ENCODE data around the gene EMP2.

EMP2 gene

DNA sequence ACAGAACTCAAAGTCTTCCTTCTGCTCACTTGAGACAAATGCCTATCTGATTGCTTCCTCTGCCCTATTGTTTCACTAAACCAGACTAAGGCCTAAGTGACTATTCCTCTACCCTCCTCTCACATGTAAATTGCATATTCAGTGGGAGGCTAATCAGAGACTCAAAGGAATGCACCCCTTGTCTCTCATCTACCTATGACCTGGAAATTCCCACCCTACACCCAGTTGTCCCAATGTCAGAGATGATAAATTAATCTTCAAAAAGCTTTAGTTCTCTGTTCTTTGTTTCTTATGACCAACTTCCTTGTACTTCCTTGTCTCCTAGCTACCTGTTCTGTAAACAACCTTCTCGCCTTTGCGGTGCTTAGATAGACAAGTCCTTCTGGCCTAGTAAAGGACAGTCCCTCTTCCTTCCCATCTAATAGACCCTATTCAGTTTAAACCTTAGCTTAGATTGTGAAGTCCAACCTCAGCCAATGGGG, 76.0 kb downstream of the EMP2 start:
- Histone ChIP-seq H3K27ac (ENCODE audit: low read length) (no peak overlapping the region), H3K27me3 (ENCODE audit: control insufficient read depth in 1 of 2, insufficient read depth in 2 of 2, low read length in 2 of 2) (no peaks in the 10 kb centered on the region), H3K9me3 (ENCODE audit: control insufficient read depth in 2 of 2, low read length in 2 of 2) (no peaks in the 10 kb centered on the region), H3K4me3 (ENCODE audit: low read length in 2 of 2) (no peak overlapping the region), H3K9ac (ENCODE audit: low read length in 2 of 2) (no peak overlapping the region), H3K36me3 (ENCODE audit: control insufficient read depth in 2 of 2, insufficient read depth in 2 of 2, low read length in 2 of 2) (no peaks in the 10 kb centered on the region), H3K4me1 (ENCODE audit: control insufficient read depth, insufficient read depth, low read length) (no peaks in the 10 kb centered on the region)

GRCh38 chr16:10502776-10503175, 77.6 kb downstream of the EMP2 start:
- Histone ChIP-seq H3K36me3 (ENCODE audit: control insufficient read depth in 2 of 2, insufficient read depth in 2 of 2, low read length in 2 of 2) (no peaks in the 10 kb centered on the region), H3K27me3 (ENCODE audit: control insufficient read depth in 1 of 2, insufficient read depth in 2 of 2, low read length in 2 of 2) (no peaks in the 10 kb centered on the region), H3K4me1 (ENCODE audit: control insufficient read depth, insufficient read depth, low read length) (no peaks in the 10 kb centered on the region), H3K9me3 (ENCODE audit: control insufficient read depth in 2 of 2, low read length in 2 of 2) (no peaks in the 10 kb centered on the region), H3K27ac (ENCODE audit: low read length) (no peak overlapping the region), H3K4me3 (ENCODE audit: low read length in 2 of 2) (no peak overlapping the region), H3K9ac (ENCODE audit: low read length in 2 of 2) (no peak overlapping the region)

DNA sequence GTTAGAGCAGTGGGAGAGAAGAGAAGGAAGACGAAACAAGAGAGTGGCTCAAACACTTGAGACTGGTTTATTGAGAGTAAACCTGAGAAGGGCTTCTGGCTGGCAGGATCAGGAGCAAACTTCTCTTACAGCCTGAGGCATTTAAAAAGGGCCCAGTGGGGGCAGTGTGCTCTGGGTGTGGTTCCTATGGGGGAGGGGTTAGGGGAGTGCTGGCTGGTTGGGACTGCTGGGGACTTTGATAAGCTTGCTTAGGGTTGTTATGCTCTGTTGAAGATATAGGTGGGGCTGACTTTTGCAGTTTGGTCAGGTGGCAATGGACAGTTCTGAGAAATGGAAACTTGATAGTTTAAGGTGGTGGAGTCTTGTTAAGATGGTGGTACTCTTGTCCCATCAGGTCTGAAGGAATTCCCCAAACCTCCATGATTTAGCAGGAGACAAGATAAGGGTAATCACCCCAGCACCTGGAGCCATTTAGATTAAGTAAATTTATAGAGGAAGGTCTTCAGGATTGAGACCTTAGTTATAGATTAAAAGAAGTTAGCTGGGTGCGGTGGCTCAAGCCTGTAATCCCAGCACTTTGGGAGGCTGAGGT, 79.3 kb downstream of the EMP2 start:
- H3K9ac ChIP-seq (ENCODE audit: low read length in 2 of 2): no peak overlapping the region
- H3K36me3 ChIP-seq (ENCODE audit: control insufficient read depth in 2 of 2, insufficient read depth in 2 of 2, low read length in 2 of 2): no peaks in the 10 kb centered on the region
- no peaks in the 10 kb centered on the region for H3K4me1 ChIP-seq (ENCODE audit: control insufficient read depth, insufficient read depth, low read length)
- H3K27ac ChIP-seq (ENCODE audit: low read length): no peak overlapping the region
- H3K9me3 ChIP-seq (ENCODE audit: control insufficient read depth in 2 of 2, low read length in 2 of 2): no peaks in the 10 kb centered on the region
- H3K4me3 ChIP-seq (ENCODE audit: low read length in 2 of 2): no peak overlapping the region
- H3K27me3 ChIP-seq (ENCODE audit: control insufficient read depth in 1 of 2, insufficient read depth in 2 of 2, low read length in 2 of 2): no peaks in the 10 kb centered on the region

- no peaks in the 10 kb centered on the region for H3K27me3 ChIP-seq (ENCODE audit: control insufficient read depth in 1 of 2, insufficient read depth in 2 of 2, low read length in 2 of 2)
- H3K27ac ChIP-seq (ENCODE audit: low read length): no peak overlapping the region
- H3K36me3 ChIP-seq (ENCODE audit: control insufficient read depth in 2 of 2, insufficient read depth in 2 of 2, low read length in 2 of 2): no peaks in the 10 kb centered on the region
- H3K9ac ChIP-seq (ENCODE audit: low read length in 2 of 2): no peak overlapping the region
- no peaks in the 10 kb centered on the region for H3K4me1 ChIP-seq (ENCODE audit: control insufficient read depth, insufficient read depth, low read length)
- H3K9me3 ChIP-seq (ENCODE audit: control insufficient read depth in 2 of 2, low read length in 2 of 2): no peaks in the 10 kb centered on the region
- no peak overlapping the region for H3K4me3 ChIP-seq (ENCODE audit: low read length in 2 of 2)
Measured at GRCh38 chr16:10500582-10500981, 79.8 kb downstream of the EMP2 start.

DNA sequence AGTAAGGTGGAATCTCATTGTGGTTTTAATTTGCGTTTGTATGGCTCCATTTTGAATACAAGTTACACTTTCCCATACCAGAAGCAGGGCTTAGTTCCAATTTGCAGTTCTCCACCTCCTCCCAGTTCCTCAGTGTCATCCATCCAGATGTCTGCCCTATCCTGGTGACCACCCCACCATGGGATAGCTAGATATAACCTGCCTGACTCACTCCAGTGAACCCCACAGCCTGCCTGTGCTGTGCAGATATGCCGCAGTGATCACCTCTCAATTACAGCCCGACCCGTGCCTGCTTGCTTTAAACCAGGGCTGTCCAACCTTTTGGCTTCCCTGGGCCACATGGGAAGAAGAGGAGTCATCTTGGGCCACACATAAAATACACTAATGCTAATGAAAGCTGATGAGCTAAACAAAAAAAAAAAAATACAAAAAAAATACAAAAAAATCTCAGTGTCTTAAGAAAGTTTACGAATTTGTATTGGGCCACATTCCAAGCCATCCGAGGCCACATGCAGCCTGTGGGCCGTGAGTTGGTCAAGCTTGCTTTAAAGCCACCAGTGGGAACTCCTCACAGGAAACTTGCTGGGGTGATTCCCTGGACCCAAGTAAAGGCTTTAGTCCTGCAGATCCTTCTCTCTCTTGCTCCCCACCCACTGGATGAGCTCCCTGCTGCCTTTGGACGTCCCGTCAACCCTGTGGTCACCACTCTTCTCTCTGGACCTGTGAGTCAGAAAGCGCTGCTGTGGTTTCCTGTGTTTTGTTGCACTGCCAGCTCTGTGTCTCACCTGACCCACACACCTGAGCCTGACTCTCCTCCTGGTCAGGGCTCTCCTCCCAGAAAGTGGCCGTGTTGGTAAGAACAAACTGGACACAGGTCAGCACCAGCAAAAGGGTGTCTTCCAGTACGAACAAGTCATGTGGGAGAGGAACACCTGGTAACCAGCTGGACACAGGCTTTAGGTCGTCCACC, 83.0 kb downstream of the EMP2 start:
- no peak overlapping the region for H3K27ac ChIP-seq (ENCODE audit: low read length)
- peaks cover 0 to 3% of the 10 kb centered on the region in 2 donors for H3K9me3 ChIP-seq (ENCODE audit: control insufficient read depth in 2 of 2, low read length in 2 of 2)
- H3K27me3 ChIP-seq (ENCODE audit: control insufficient read depth in 1 of 2, insufficient read depth in 2 of 2, low read length in 2 of 2): no peaks in the 10 kb centered on the region
- H3K36me3 ChIP-seq (ENCODE audit: control insufficient read depth in 2 of 2, insufficient read depth in 2 of 2, low read length in 2 of 2): no peaks in the 10 kb centered on the region
- H3K9ac ChIP-seq (ENCODE audit: low read length in 2 of 2): no peak overlapping the region
- no peaks in the 10 kb centered on the region for H3K4me1 ChIP-seq (ENCODE audit: control insufficient read depth, insufficient read depth, low read length)
- H3K4me3 ChIP-seq (ENCODE audit: low read length in 2 of 2): no peak overlapping the region

DNA sequence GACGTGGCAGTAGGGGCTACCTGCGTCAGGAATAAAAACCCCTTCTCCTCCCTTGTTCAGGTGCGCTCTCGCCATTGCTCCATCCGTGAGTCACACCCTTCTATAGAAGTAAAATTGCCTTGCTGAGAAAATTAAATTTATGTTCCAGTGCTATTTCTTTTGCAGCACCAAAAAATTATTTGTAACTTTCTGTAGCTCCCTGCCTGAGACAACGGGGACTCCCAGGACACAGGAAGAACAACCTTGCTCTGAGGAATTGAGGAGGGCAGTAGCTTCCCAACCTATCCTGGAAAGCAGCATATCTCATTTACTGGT, 85.4 kb downstream of the EMP2 start:
- H3K9me3 ChIP-seq (ENCODE audit: control insufficient read depth in 2 of 2, low read length in 2 of 2): peaks cover 0 to 3% of the 10 kb centered on the region in 2 donors
- H3K27ac ChIP-seq (ENCODE audit: low read length): no peak overlapping the region
- H3K36me3 ChIP-seq (ENCODE audit: control insufficient read depth in 2 of 2, insufficient read depth in 2 of 2, low read length in 2 of 2): no peaks in the 10 kb centered on the region
- H3K9ac ChIP-seq (ENCODE audit: low read length in 2 of 2): no peak overlapping the region
- no peaks in the 10 kb centered on the region for H3K4me1 ChIP-seq (ENCODE audit: control insufficient read depth, insufficient read depth, low read length)
- no peaks in the 10 kb centered on the region for H3K27me3 ChIP-seq (ENCODE audit: control insufficient read depth in 1 of 2, insufficient read depth in 2 of 2, low read length in 2 of 2)
- H3K4me3 ChIP-seq (ENCODE audit: low read length in 2 of 2): no peak overlapping the region

- Histone ChIP-seq H3K9me3 (ENCODE audit: control insufficient read depth in 2 of 2, low read length in 2 of 2) (peaks cover 0 to 3% of the 10 kb centered on the region in 2 donors), H3K36me3 (ENCODE audit: control insufficient read depth in 2 of 2, insufficient read depth in 2 of 2, low read length in 2 of 2) (no peaks in the 10 kb centered on the region), H3K4me1 (ENCODE audit: control insufficient read depth, insufficient read depth, low read length) (no peaks in the 10 kb centered on the region), H3K27ac (ENCODE audit: low read length) (no peak overlapping the region), H3K27me3 (ENCODE audit: control insufficient read depth in 1 of 2, insufficient read depth in 2 of 2, low read length in 2 of 2) (no peaks in the 10 kb centered on the region), H3K4me3 (ENCODE audit: low read length in 2 of 2) (no peak overlapping the region), H3K9ac (ENCODE audit: low read length in 2 of 2) (no peak overlapping the region)
Measured at GRCh38 chr16:10494343-10495030, 85.9 kb downstream of the EMP2 start.

GRCh38 chr16:10493276-10493675, 87.1 kb downstream of the EMP2 start:
- Histone ChIP-seq H3K27me3 (ENCODE audit: control insufficient read depth in 1 of 2, insufficient read depth in 2 of 2, low read length in 2 of 2) (no peaks in the 10 kb centered on the region), H3K4me1 (ENCODE audit: control insufficient read depth, insufficient read depth, low read length) (no peaks in the 10 kb centered on the region), H3K4me3 (ENCODE audit: low read length in 2 of 2) (no peak overlapping the region), H3K9ac (ENCODE audit: low read length in 2 of 2) (no peak overlapping the region), H3K27ac (ENCODE audit: low read length) (no peak overlapping the region), H3K9me3 (ENCODE audit: control insufficient read depth in 2 of 2, low read length in 2 of 2) (peaks cover 0 to 3% of the 10 kb centered on the region in 2 donors), H3K36me3 (ENCODE audit: control insufficient read depth in 2 of 2, insufficient read depth in 2 of 2, low read length in 2 of 2) (no peaks in the 10 kb centered on the region)

GRCh38 chr16:10490141-10490540, 90.3 kb downstream of the EMP2 start:
- Histone ChIP-seq H3K4me1 (ENCODE audit: control insufficient read depth, insufficient read depth, low read length) (no peaks in the 10 kb centered on the region), H3K9me3 (ENCODE audit: control insufficient read depth in 2 of 2, low read length in 2 of 2) (peaks cover 0 to 3% of the 10 kb centered on the region in 2 donors), H3K9ac (ENCODE audit: low read length in 2 of 2) (no peak overlapping the region), H3K27ac (ENCODE audit: low read length) (no peak overlapping the region), H3K4me3 (ENCODE audit: low read length in 2 of 2) (no peak overlapping the region), H3K36me3 (ENCODE audit: control insufficient read depth in 2 of 2, insufficient read depth in 2 of 2, low read length in 2 of 2) (peaks cover 0 to under 1% of the 10 kb centered on the region in 2 donors), H3K27me3 (ENCODE audit: control insufficient read depth in 1 of 2, insufficient read depth in 2 of 2, low read length in 2 of 2) (no peaks in the 10 kb centered on the region)

- peaks cover 0 to 7% of the 10 kb centered on the region in 2 donors for H3K36me3 ChIP-seq (ENCODE audit: control insufficient read depth in 2 of 2, insufficient read depth in 2 of 2, low read length in 2 of 2)
- H3K9ac ChIP-seq (ENCODE audit: low read length in 2 of 2): no peak overlapping the region
- H3K9me3 ChIP-seq (ENCODE audit: control insufficient read depth in 2 of 2, low read length in 2 of 2): no peaks in the 10 kb centered on the region
- no peak overlapping the region for H3K27ac ChIP-seq (ENCODE audit: low read length)
- H3K27me3 ChIP-seq (ENCODE audit: control insufficient read depth in 1 of 2, insufficient read depth in 2 of 2, low read length in 2 of 2): no peaks in the 10 kb centered on the region
- no peaks in the 10 kb centered on the region for H3K4me1 ChIP-seq (ENCODE audit: control insufficient read depth, insufficient read depth, low read length)
- no peak overlapping the region for H3K4me3 ChIP-seq (ENCODE audit: low read length in 2 of 2)
Measured at GRCh38 chr16:10485698-10486382, 94.6 kb downstream of the EMP2 start.
